Stimulated activated naive CD4-positive, alpha-beta T cell treated with Interleukin-2 at 50 U/mL for 16 hours (primary cell): ENCODE results near the gene UPK3BL1.
"Not testable (repeated sequence)": the region's sequence is repeated elsewhere in the genome, so short reads cannot be mapped to it uniquely, and the experiment has no call there.

Source experiments
- DNase-seq: peaks from one replicate; lab custom pipeline; 2025; lab: John Stamatoyannopoulos, UW

UPK3BL1 gene

GRCh38 chr7:102627271-102627904 lies 15.2 kb downstream of the UPK3BL1 start:
- DNase-seq: not testable (repeated sequence)

GRCh38 chr7:102618122-102618521 lies 24.5 kb downstream of the UPK3BL1 start:
- DNase-seq: not testable (repeated sequence)

- not testable (repeated sequence) for DNase-seq
These were observed 26.0 kb downstream of the UPK3BL1 start, which contains the start of gene RASA4 for GRCh38 chr7:102616507-102617125. Gene RASA4 (minus strand): TSS chr7:102616756. CDS start chr7:102616689, 67 bp downstream.

- DNase-seq: not testable (repeated sequence)
These were observed 26.7 kb downstream of the UPK3BL1 start for GRCh38 chr7:102615930-102616329.

GRCh38 chr7:102614873-102615272 lies 27.7 kb downstream of the UPK3BL1 start:
- DNase-seq: not testable (repeated sequence)

GRCh38 chr7:102614346-102614697 lies 28.3 kb downstream of the UPK3BL1 start:
- not testable (repeated sequence) for DNase-seq

- DNase-seq: not testable (repeated sequence)
These were observed 28.8 kb downstream of the UPK3BL1 start for GRCh38 chr7:102613575-102614345.

GRCh38 chr7:102611675-102612325 lies 30.8 kb downstream of the UPK3BL1 start:
- DNase-seq: not testable (repeated sequence)

DNA sequence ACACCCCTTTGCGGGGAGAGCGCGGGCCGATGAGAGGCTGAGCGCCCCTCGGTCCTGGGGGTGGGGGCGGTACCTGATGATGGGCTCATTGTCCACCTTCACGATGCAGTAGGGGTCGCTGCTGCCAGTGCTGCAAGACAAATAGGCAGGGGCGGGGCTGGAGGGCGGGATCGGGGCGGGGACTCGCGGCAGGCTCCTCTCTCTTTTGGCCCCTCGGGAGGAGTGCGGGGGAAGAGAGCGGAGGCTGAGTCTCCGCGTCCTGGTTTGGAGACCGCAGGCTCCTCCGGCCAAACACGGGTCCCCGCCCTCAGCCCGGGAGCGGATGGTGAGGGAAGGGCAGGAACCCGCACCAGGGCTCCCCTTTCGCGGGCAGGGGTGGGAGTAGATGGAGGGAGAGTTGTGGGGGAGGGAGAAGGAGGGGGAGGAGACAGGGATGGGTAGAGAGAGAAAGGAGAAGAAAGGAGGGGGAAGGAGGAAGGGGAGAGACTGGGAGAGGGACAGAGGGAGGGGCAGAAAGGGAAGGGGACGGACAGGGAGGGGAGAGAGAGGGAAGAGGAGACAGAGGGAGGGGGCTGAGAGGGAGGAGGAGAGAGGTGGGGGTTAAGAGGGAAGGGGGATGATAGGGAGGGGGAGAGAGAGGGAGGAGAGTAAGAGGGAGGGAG lies 31.4 kb downstream of the UPK3BL1 start:
- DNase-seq: not testable (repeated sequence)

- DNase-seq: not testable (repeated sequence)
These were observed 32.1 kb downstream of the UPK3BL1 start for GRCh38 chr7:102610441-102610840.

DNA sequence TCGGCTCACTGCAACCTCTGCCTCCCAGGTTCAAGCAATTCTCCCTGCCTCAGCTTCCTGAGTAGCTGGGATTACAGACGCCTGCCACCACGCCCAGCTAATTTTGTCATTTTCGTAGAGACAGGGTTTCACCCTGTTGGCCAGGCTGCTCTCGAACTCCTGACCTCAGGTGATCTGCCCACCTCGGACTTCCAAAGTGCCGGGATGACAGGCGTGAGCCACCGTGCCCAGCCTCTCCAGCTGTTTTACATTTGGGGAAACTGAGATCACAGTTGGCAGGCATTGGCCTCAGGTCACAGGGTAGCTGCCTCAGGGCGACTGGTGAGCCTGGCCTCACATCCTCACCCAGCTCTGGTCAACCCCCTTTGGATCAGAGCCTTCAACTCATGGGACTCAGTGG lies 32.9 kb downstream of the UPK3BL1 start:
- DNase-seq: not testable (repeated sequence)

GRCh38 chr7:102606848-102607247 lies 35.7 kb downstream of the UPK3BL1 start:
- not testable (repeated sequence) for DNase-seq

DNA sequence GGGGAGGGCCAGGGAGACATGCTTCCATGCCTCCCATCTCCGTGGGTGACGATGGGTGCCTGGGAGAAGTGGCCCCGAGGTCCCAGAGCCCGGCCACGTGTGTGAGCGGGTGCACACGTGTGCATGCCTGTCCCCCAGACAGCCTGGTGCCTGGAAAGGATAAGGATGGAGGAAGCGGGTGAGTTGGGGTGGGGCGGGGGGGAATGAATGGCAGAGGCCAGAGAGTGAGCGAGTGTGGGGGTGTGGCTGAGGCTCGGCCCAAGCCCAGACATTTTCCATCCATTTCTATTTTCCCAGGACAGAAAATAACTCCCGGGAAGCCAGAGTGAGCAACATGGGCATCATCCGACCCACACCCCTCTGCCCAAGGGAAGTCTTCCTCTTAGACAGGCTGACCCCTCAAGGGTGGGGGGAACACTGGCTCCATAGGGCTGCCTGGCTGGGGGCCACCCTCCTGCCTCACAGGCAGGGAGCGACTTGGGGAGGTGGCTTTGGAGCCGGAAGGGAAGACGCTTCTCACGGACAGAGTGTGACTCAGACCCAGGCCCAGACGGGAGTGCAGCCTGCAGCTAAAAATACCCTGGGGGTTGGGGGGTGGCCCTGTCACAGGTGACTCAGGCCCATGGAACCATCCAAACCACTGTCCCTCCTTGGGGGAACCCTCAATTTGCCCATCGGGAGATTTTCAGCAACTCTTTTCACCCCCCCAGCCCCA lies 38.0 kb downstream of the UPK3BL1 start:
- not testable (repeated sequence) for DNase-seq

DNA sequence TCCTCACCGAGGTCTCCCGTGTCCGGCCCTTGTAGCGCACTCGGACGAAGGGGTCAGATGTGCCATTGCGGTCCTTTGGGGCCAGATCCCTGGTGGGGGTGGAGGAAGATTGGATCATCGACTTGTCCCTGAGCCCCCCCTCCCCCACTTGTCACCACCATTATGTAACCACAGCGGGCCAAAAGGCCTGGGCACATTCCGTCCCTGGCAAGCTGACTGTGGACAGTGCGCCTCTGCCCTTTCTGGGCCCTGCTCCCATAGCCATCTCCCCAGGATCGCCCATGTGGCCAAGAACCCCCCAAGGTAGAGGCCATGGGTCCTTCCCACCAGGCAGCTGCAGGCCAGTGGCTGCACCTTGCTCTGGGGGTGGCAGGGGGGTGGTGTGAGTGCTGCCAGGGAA lies 40.3 kb downstream of the UPK3BL1 start:
- not testable (repeated sequence) for DNase-seq

DNA sequence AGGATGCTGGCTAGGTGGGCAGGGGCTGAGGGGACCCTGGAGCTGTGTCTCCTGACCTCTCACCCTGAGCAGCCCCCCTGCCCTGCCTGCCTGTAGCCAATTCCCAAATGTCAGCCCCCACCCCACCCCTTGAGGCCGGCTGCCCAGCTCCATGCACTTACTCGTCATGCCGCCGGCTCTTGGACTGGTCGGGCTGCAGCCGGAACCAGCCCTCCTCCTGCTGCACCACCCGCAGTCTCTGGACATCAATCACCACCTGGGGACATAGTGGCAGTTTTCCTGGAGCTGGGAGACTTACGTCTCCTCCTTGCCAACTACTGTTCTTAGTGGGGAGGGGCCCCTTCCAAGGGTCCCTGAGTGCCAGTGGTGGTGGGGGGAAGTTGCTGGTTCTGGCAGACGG lies 42.9 kb downstream of the UPK3BL1 start:
- DNase-seq: not testable (repeated sequence)

DNA sequence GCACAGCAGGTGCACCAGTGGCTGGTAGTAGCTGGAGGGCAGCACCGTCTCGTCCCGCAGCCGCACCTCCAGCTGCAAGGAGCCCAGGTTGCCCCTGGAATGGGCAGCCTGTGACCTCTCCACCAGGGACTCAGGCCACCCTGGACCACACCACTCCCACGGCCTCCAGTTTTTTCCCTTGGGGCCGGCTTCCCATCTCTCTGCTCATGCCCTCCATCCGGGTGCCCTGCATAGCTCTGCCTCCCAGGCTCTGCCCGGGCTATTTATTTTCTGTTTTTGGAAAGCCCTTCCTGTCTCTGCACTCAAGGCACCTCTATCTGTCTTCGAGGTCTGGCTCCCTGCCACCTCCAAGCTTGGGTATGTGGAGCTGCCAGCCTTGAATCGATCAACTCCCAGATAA lies 46.6 kb downstream of the UPK3BL1 start:
- DNase-seq: not testable (repeated sequence)

DNA sequence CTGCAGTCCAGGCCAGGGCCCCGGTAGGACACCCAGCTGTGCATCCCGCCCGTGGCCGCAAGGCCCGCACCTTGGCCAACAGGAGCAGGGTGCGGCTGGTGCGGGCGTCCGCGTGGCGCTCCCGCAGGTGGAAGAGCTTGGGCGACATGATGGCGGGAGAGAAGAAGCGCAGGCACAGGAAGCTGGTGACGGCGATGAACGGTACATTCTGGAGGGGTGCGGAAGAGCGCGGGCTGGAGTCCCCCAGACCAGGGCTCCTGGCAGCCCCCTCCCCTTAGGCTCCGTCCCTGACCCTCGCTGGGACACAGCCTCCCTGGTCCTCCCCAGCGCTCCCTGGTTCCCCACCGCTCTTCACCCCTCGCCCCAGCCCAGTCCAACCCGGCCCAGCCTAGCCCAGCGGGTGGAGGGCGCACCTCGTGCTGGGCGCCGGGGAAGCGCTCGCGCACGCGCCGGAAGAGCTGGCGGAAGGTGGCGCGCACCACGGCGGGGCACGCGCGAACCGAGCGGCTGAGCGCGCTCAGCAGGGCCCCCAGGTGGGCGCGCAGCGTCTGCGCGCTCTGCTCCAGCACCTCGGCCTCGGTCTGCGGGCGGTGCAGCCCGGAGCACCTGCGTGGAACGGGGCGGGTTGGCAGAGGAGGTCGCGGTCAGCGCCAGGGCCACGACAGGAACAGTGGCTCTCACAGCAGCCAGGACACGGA lies 48.8 kb downstream of the UPK3BL1 start:
- not testable (repeated sequence) for DNase-seq

DNA sequence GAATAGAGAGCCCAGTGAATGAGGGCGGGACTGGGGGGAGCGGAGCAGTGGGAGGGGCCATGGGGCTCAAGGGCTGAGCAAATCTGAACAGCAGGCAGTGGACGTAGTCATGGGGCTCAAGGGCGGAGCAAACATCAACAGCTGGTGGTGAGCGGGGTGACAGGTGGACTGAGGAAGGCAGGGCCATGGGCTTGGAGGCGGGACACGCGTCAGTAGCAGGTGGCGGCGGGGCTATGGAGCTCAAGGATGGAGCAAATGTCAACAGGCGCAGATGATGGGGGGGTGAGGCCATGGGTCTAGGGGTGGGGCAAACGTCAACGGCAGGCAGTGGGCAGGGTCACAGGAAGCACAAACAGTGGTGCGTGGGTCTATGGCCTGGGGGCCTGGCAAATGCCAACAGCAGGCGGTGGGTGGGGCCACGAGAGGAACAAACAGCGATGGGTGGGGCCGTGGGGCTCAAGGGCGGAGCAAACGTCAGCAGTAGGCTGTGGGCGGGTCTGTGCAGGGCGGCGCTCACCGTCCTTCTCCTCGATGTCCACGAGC lies 50.0 kb downstream of the UPK3BL1 start:
- not testable (repeated sequence) for DNase-seq

GRCh38 chr7:102589857-102590256 lies 52.7 kb downstream of the UPK3BL1 start:
- DNase-seq: not testable (repeated sequence)
